22Rv1 (cell line): ENCODE measurements around the gene EDN3.

Experiments used
- H3K27ac ChIP-seq: fragments of 450-650 bp; 2 replicates; pipeline ENCODE4 v1.5.1; 2017
- CTCF ChIP-seq: fragments of 450-650 bp; IDR thresholded peaks from 2 replicates; pipeline ENCODE4 v1.5.1; 2017; ENCODE audit warnings: mild to moderate bottlenecking
- ZFX ChIP-seq: fragments of 450-650 bp; IDR thresholded peaks from 2 replicates; pipeline ENCODE4 v1.6.1; 2017; ENCODE audit warnings: antibody characterized with exemption, borderline replicate concordance

Gene EDN3

GRCh38 chr20:59320426-59320825 lies 20.0 kb downstream of the EDN3 start:
- TF ChIP-seq CTCF (no peak), ZFX (no peak)
- H3K27ac ChIP-seq: no peak overlapping the region

GRCh38 chr20:59320854-59321647 lies 20.6 kb downstream of the EDN3 start:
- TF ChIP-seq ZFX (no peak), CTCF (no peak)
- H3K27ac ChIP-seq: no peak overlapping the region

- H3K27ac ChIP-seq: no peak overlapping the region
- TF ChIP-seq ZFX (no peak), CTCF (no peak)
Measured at GRCh38 chr20:59322081-59322480, 21.7 kb downstream of the EDN3 start.

- TF ChIP-seq ZFX (no peak), CTCF (no peak)
- H3K27ac ChIP-seq: no peak overlapping the region
Measured at GRCh38 chr20:59322585-59323454, 22.4 kb downstream of the EDN3 start.

- H3K27ac ChIP-seq: no peak overlapping the region
- TF ChIP-seq CTCF (no peak), ZFX (no peak)
Measured at GRCh38 chr20:59323731-59324130, 23.3 kb downstream of the EDN3 start.

GRCh38 chr20:59324521-59325141 lies 24.2 kb downstream of the EDN3 start:
- TF ChIP-seq CTCF: no peak
- TF ChIP-seq ZFX: no peak
- H3K27ac ChIP-seq: no peak overlapping the region

GRCh38 chr20:59325142-59325523 lies 24.7 kb downstream of the EDN3 start:
- TF ChIP-seq ZFX: no peak
- TF ChIP-seq CTCF: no peak
- no peak overlapping the region for H3K27ac ChIP-seq
